WI38 (cell line): ENCODE data around the gene SH3GLB2.

ENCODE experiments used
- H3K4me3 ChIP-seq: 2 replicates; pipeline ENCODE4 v1.5.1; 2011; ENCODE audit warnings: low read depth, mild to moderate bottlenecking, control low read depth, low read length
- CTCF ChIP-seq: IDR thresholded peaks from 2 replicates; pipeline ENCODE4 v1.5.1; 2012; ENCODE audit warnings: low read depth, mild to moderate bottlenecking, control low read depth, low read length

Gene SH3GLB2

GRCh38 chr9:129033216-129033615, 5.1 kb upstream of the SH3GLB2 start:
- H3K4me3 ChIP-seq: no peak overlapping the region
- no peak for TF ChIP-seq CTCF

- no peak overlapping the region for H3K4me3 ChIP-seq
Observed at GRCh38 chr9:129032541-129033159, 4.5 kb upstream of the SH3GLB2 start.

GRCh38 chr9:129031514-129031913, 3.4 kb upstream of the SH3GLB2 start:
- no peak for TF ChIP-seq CTCF
- H3K4me3 ChIP-seq: no peak overlapping the region

More at GRCh38 chr9:129032541-129033159, 4.5 kb upstream of the SH3GLB2 start:
- no peak for TF ChIP-seq CTCF

GRCh38 chr9:129030191-129030590, 2.1 kb upstream of the SH3GLB2 start:
- H3K4me3 ChIP-seq: no peak overlapping the region
- no peak for TF ChIP-seq CTCF

GRCh38 chr9:129027685-129028191, 393 bp downstream of the SH3GLB2 start:
- peak overlapping the region; percentile 79 for H3K4me3 ChIP-seq
- no peak for TF ChIP-seq CTCF

GRCh38 chr9:129027224-129027684, 877 bp downstream of the SH3GLB2 start:
- H3K4me3 ChIP-seq: peak overlapping the region; percentile 79
- no peak for TF ChIP-seq CTCF

GRCh38 chr9:129026442-129027223, 1.5 kb downstream of the SH3GLB2 start:
- TF ChIP-seq CTCF: no peak
- H3K4me3 ChIP-seq: peak overlapping the region; percentile 79
